ENCODE results near the gene TEDC1.

The TEDC1 gene, protein sequence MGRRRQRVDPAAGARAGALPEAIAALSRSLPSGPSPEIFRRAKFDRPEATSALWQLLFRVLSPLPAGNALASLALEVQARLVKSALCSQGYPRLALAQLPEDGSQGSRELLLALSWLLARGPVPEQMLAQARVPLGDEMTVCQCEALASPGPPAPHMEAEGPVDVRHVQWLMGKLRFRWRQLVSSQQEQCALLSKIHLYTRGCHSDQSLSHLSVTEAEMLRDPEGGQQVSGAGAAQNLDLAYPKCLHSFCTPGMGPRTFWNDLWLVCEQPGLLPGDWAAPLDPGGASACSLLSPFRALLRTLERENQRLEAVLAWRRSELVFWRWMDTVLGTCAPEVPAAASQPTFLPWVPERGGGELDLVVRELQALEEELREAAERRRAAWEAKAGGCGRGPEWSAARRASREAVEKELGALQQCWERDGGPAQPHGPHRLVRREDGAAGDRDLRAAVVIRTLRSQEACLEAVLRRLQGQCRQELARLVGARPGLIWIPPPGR

GRCh38 chr14:105490572-105491365, at the start of gene TEDC1:
TEDC1 (plus strand) TSS chr14:105491246; CDS start chr14:105491376, 130 bp downstream.
- Histone ChIP-seq H3K27ac (ENCODE audit: low read depth, low read length) (peak within 1 kb of the TSS; percentile 57), H3K9ac (ENCODE audit: low read length in 5 of 5) (peak within 1 kb of the TSS in 4 of 5 donors; percentile 55 to 72 (median 67)), H3K36me3 (ENCODE audit: control insufficient read depth in 5 of 5, insufficient read depth in 5 of 5, low read length in 5 of 5) (peaks cover 0 to 18% (median 9%) of the 10 kb centered on the region in 5 donors), H3K4me3 (ENCODE audit: low read depth in 1 of 5, low read length in 5 of 5) (peak within 1 kb of the TSS in 4 of 5 donors; percentile 67 to 84 (median 77)), H3K27me3 (ENCODE audit: control insufficient read depth in 5 of 5, insufficient read depth in 4 of 5, low read length in 5 of 5) (peaks cover 0 to 3% (median 0%) of the 10 kb centered on the region in 5 donors), H3K9me3 (ENCODE audit: control insufficient read depth in 5 of 5, low read length in 5 of 5) (no peaks in the 10 kb centered on the region), H3K4me1 (ENCODE audit: control insufficient read depth in 5 of 5, insufficient read depth in 5 of 5, low read length in 5 of 5) (peaks cover 2 to 56% (median 47%) of the 10 kb centered on the region in 5 donors)

DNA sequence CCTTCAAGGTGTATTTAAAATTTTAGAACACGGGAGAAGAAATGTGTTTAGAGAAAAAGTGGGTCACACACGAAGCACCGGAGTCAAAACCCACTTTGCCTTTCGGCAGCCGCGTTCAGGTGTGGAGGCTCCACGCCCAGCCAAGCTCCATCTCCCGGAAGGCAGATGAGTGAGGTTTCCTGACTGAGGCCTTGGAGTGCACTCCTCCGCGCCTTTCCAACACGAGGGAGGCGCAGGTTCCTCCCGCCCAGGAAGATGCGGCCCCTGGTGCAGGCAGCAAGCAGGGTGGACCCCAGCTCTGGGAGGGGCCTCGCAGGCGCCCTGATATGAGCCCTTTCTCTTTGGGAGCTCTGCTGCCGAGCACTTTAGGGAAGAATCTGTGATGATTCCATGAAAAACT, 48.9 kb upstream of the TEDC1 start:
- H3K4me1 ChIP-seq (ENCODE audit: control insufficient read depth in 5 of 5, insufficient read depth in 5 of 5, low read length in 5 of 5), result peaks cover 0 to 4% (median 3%) of the 10 kb centered on the region in 5 donors
- H3K36me3 ChIP-seq (ENCODE audit: control insufficient read depth in 5 of 5, insufficient read depth in 5 of 5, low read length in 5 of 5), result peaks cover 0 to 62% (median 20%) of the 10 kb centered on the region in 5 donors
- no peaks in the 10 kb centered on the region for H3K27me3 ChIP-seq (ENCODE audit: control insufficient read depth in 5 of 5, insufficient read depth in 4 of 5, low read length in 5 of 5)
- H3K9me3 ChIP-seq (ENCODE audit: control insufficient read depth in 5 of 5, low read length in 5 of 5), result no peaks in the 10 kb centered on the region
- H3K27ac ChIP-seq (ENCODE audit: low read depth, low read length), result no peak overlapping the region
- H3K9ac ChIP-seq (ENCODE audit: low read length in 5 of 5), result no peak overlapping the region
- no peak overlapping the region for H3K4me3 ChIP-seq (ENCODE audit: low read depth in 1 of 5, low read length in 5 of 5)

- no peaks in the 10 kb centered on the region for H3K27me3 ChIP-seq (ENCODE audit: control insufficient read depth in 5 of 5, insufficient read depth in 4 of 5, low read length in 5 of 5)
- peaks cover 0 to 60% (median 20%) of the 10 kb centered on the region in 5 donors for H3K36me3 ChIP-seq (ENCODE audit: control insufficient read depth in 5 of 5, insufficient read depth in 5 of 5, low read length in 5 of 5)
- H3K9me3 ChIP-seq (ENCODE audit: control insufficient read depth in 5 of 5, low read length in 5 of 5), result no peaks in the 10 kb centered on the region
- H3K9ac ChIP-seq (ENCODE audit: low read length in 5 of 5), result no peak overlapping the region
- peaks cover 0 to 4% (median 0%) of the 10 kb centered on the region in 5 donors for H3K4me1 ChIP-seq (ENCODE audit: control insufficient read depth in 5 of 5, insufficient read depth in 5 of 5, low read length in 5 of 5)
- H3K27ac ChIP-seq (ENCODE audit: low read depth, low read length), result no peak overlapping the region
- H3K4me3 ChIP-seq (ENCODE audit: low read depth in 1 of 5, low read length in 5 of 5), result no peak overlapping the region
Measured at GRCh38 chr14:105442834-105443233, 48.2 kb upstream of the TEDC1 start.

GRCh38 chr14:105444859-105445258, 46.2 kb upstream of the TEDC1 start:
- Histone ChIP-seq H3K36me3 (ENCODE audit: control insufficient read depth in 5 of 5, insufficient read depth in 5 of 5, low read length in 5 of 5) (peaks cover 0 to 45% (median 14%) of the 10 kb centered on the region in 5 donors), H3K4me3 (ENCODE audit: low read depth in 1 of 5, low read length in 5 of 5) (no peak overlapping the region), H3K27ac (ENCODE audit: low read depth, low read length) (no peak overlapping the region), H3K9ac (ENCODE audit: low read length in 5 of 5) (no peak overlapping the region), H3K9me3 (ENCODE audit: control insufficient read depth in 5 of 5, low read length in 5 of 5) (no peaks in the 10 kb centered on the region), H3K27me3 (ENCODE audit: control insufficient read depth in 5 of 5, insufficient read depth in 4 of 5, low read length in 5 of 5) (no peaks in the 10 kb centered on the region), H3K4me1 (ENCODE audit: control insufficient read depth in 5 of 5, insufficient read depth in 5 of 5, low read length in 5 of 5) (peaks cover 0 to 21% (median 11%) of the 10 kb centered on the region in 5 donors)

DNA sequence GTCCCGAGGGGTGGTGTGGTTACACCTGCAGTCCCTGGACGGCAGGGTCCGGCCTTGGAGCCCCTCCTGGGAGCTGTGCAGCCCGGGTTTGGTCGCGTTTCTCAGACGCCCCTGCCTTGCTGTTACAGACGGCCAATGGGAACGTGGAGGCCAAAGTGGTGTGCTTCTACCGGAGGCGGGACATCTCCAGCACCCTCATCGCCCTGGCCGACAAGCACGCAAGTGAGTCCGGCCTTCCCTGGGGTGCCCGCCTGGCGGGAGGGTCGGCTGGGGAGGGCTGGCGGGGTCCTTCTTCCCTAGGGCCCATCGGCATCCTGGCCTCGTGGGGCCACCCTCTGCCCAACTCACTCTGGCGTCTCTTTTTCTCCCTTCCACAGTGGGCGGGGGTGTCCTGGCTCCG, 45.8 kb upstream of the TEDC1 start:
- H3K4me3 ChIP-seq (ENCODE audit: low read depth in 1 of 5, low read length in 5 of 5), result no peak overlapping the region
- peaks cover 0 to 19% (median 11%) of the 10 kb centered on the region in 5 donors for H3K4me1 ChIP-seq (ENCODE audit: control insufficient read depth in 5 of 5, insufficient read depth in 5 of 5, low read length in 5 of 5)
- H3K9ac ChIP-seq (ENCODE audit: low read length in 5 of 5), result no peak overlapping the region
- H3K27ac ChIP-seq (ENCODE audit: low read depth, low read length), result no peak overlapping the region
- peaks cover 0 to 45% (median 18%) of the 10 kb centered on the region in 5 donors for H3K36me3 ChIP-seq (ENCODE audit: control insufficient read depth in 5 of 5, insufficient read depth in 5 of 5, low read length in 5 of 5)
- no peaks in the 10 kb centered on the region for H3K27me3 ChIP-seq (ENCODE audit: control insufficient read depth in 5 of 5, insufficient read depth in 4 of 5, low read length in 5 of 5)
- H3K9me3 ChIP-seq (ENCODE audit: control insufficient read depth in 5 of 5, low read length in 5 of 5), result no peaks in the 10 kb centered on the region

DNA sequence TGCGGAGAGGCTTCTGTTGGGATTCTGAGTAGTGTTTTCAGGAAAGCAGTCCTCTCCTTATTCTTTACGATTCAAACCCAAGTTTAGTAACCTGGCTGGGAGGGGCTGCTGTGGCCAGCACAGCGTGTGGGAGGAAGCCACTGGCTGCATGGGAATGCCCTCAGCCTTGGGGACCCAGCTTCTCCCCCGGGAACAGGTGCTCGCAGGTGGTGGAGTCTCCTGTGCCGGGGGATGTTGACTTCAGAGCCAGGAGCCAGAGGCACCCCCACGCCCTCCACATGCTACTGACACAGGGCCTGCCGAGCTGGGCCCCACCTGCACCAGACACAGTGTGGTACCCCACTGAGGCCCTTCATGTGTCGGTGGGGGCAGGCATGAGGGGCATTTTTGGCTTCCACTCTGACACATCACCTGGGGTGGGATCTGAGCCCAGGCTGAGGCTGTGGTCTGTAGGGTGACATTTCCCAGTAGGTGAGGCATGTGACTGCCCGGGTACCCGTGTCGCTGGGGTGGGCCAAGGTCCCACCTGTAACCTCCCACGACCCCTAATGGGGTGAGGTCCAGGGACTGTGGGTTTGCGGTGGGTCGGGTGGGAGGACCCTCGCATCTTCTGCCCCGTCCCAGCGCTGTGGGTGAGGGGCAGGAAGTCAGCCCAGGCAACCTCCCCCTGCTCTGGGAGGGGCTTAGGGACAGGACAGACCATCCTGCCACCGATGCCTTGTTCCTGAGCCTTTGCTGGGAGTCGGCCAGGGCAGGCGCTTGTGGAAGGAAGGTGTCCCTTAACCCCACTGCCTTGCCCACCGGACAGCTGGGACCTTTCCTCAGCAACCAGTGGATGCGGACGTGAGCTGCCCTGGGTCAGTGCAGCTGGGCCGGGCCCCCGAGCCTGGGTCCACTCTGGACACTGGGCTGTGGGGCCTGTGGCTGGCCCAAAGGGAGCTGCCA, 44.9 kb upstream of the TEDC1 start:
- H3K9ac ChIP-seq (ENCODE audit: low read length in 5 of 5), result no peak overlapping the region
- peaks cover 0 to 46% (median 27%) of the 10 kb centered on the region in 5 donors for H3K36me3 ChIP-seq (ENCODE audit: control insufficient read depth in 5 of 5, insufficient read depth in 5 of 5, low read length in 5 of 5)
- no peaks in the 10 kb centered on the region for H3K9me3 ChIP-seq (ENCODE audit: control insufficient read depth in 5 of 5, low read length in 5 of 5)
- no peaks in the 10 kb centered on the region for H3K27me3 ChIP-seq (ENCODE audit: control insufficient read depth in 5 of 5, insufficient read depth in 4 of 5, low read length in 5 of 5)
- H3K4me3 ChIP-seq (ENCODE audit: low read depth in 1 of 5, low read length in 5 of 5), result no peak overlapping the region
- peaks cover 0 to 17% (median 11%) of the 10 kb centered on the region in 5 donors for H3K4me1 ChIP-seq (ENCODE audit: control insufficient read depth in 5 of 5, insufficient read depth in 5 of 5, low read length in 5 of 5)
- no peak overlapping the region for H3K27ac ChIP-seq (ENCODE audit: low read depth, low read length)

DNA sequence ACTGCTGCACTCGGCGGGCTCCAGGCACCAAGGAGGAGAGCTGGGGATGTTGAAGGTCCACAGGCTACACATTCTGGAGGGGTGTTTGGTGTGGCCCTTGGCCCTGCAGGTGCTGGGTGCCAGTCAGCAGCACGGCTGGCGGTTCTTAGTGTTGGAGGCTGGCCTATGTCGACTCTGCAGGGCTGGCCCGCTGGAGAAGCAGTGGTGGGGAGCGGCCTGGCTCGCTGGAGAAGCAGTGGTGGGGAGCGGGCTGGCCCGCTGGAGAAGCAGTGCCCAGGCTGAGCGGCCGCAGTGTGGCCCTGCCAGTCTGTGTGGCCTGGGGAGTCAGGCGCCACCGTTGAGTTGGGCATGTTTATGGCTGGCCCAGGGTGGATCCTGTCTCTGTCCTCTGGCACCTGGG, 44.1 kb upstream of the TEDC1 start:
- Histone ChIP-seq H3K4me3 (ENCODE audit: low read depth in 1 of 5, low read length in 5 of 5) (no peak overlapping the region), H3K9ac (ENCODE audit: low read length in 5 of 5) (no peak overlapping the region), H3K4me1 (ENCODE audit: control insufficient read depth in 5 of 5, insufficient read depth in 5 of 5, low read length in 5 of 5) (peaks cover 0 to 17% (median 11%) of the 10 kb centered on the region in 5 donors), H3K27me3 (ENCODE audit: control insufficient read depth in 5 of 5, insufficient read depth in 4 of 5, low read length in 5 of 5) (no peaks in the 10 kb centered on the region), H3K9me3 (ENCODE audit: control insufficient read depth in 5 of 5, low read length in 5 of 5) (no peaks in the 10 kb centered on the region), H3K36me3 (ENCODE audit: control insufficient read depth in 5 of 5, insufficient read depth in 5 of 5, low read length in 5 of 5) (peaks cover 0 to 51% (median 31%) of the 10 kb centered on the region in 5 donors), H3K27ac (ENCODE audit: low read depth, low read length) (no peak overlapping the region)

DNA sequence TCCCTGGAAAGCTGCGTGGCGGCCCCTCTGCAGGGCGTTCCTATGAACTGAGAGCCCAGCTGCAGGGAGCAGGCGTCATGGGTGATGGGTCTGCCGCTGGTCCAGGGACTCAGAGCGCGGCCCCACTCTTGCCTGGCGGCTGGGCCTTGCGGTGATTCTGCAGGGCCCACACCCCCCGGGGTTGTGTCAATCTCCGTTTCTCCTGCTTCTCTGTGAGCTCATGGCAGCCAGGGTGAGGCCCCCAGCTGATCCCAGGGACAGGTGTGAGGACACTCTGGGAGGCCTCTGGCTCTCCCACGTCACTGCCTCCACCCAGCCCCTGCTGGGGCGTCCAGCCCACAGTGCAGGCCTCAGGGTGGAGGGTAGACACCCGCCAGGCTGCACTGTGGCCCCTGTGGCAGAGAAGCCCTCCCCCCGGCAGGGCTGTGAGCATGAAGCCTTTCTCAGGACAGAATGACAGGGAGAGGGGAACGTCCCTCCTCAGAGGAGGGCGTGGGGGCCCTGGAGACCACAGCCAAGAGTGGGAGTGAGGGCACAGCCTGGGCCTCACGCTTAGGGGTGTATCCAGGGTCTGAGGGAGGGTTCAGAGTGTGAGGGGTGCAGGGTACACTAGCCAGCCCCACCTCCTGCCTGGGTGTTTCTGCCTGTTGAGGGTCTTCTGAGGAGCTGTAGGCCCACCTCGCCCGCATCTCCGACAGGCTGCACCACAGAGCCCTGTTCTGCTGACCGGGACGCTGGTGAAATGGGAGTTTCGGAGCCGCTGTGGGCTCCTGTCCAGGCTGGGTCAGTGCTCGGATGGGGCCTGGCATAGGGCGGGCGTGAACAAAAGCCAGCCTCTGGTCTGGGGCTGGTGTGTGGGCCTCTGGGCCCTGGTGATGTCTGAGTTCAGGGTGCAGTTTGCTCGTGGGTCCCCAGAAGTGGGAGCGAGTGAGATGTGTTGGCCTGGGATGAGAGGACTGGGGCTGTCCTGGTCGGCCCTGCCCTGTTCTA, 43.1 kb upstream of the TEDC1 start:
- H3K9me3 ChIP-seq (ENCODE audit: control insufficient read depth in 5 of 5, low read length in 5 of 5), result no peaks in the 10 kb centered on the region
- peaks cover 0 to 52% (median 30%) of the 10 kb centered on the region in 5 donors for H3K36me3 ChIP-seq (ENCODE audit: control insufficient read depth in 5 of 5, insufficient read depth in 5 of 5, low read length in 5 of 5)
- H3K4me1 ChIP-seq (ENCODE audit: control insufficient read depth in 5 of 5, insufficient read depth in 5 of 5, low read length in 5 of 5), result peaks cover 0 to 17% (median 11%) of the 10 kb centered on the region in 5 donors
- H3K27me3 ChIP-seq (ENCODE audit: control insufficient read depth in 5 of 5, insufficient read depth in 4 of 5, low read length in 5 of 5), result no peaks in the 10 kb centered on the region
- H3K27ac ChIP-seq (ENCODE audit: low read depth, low read length), result no peak overlapping the region
- peak overlapping the region in 3 of 5 donors; percentile 23 to 74 (median 30) for H3K9ac ChIP-seq (ENCODE audit: low read length in 5 of 5)
- H3K4me3 ChIP-seq (ENCODE audit: low read depth in 1 of 5, low read length in 5 of 5), result no peak overlapping the region

All from subcutaneous abdominal adipose tissue (tissue), 5 donors.